GM20431 (cell line): ENCODE data around the gene ATF3.

ENCODE experiments used
- in situ Hi-C: fragments of 300-500 bp; cut with MseI, MboI; formaldehyde crosslinking; loops from one replicate; pipeline ENCODE4 v1.15.0; 2020; ENCODE audit warnings: low sequenced_read_pairs; ENCODE audit not compliant: unreplicated experiment

Gene ATF3

GRCh38 chr1:212669102-212669501, 60.5 kb downstream of the ATF3 start:
- in situ Hi-C loops: loop anchor here (25.0 kb wide), 1 partner anchor 93 kb away; no protein-coding TSS in a partner anchor

GRCh38 chr1:212669600-212669999, 61.0 kb downstream of the ATF3 start:
- in situ Hi-C loops: loop anchor here (25.0 kb wide), 1 partner anchor 93 kb away; no protein-coding TSS in a partner anchor

GRCh38 chr1:212670301-212670700, 61.7 kb downstream of the ATF3 start:
- in situ Hi-C loops: loop anchor here (25.0 kb wide), 1 partner anchor 92 kb away; no protein-coding TSS in a partner anchor
